ENCODE results near the gene ASIC2. TPM values are rescaled to one million over a fixed set of nuclear protein-coding genes. Genes with fewer than 3 reads are reported as not detected.

The ASIC2 gene
- total and polyA plus RNA-seq, 12 donors: not detected

DNA sequence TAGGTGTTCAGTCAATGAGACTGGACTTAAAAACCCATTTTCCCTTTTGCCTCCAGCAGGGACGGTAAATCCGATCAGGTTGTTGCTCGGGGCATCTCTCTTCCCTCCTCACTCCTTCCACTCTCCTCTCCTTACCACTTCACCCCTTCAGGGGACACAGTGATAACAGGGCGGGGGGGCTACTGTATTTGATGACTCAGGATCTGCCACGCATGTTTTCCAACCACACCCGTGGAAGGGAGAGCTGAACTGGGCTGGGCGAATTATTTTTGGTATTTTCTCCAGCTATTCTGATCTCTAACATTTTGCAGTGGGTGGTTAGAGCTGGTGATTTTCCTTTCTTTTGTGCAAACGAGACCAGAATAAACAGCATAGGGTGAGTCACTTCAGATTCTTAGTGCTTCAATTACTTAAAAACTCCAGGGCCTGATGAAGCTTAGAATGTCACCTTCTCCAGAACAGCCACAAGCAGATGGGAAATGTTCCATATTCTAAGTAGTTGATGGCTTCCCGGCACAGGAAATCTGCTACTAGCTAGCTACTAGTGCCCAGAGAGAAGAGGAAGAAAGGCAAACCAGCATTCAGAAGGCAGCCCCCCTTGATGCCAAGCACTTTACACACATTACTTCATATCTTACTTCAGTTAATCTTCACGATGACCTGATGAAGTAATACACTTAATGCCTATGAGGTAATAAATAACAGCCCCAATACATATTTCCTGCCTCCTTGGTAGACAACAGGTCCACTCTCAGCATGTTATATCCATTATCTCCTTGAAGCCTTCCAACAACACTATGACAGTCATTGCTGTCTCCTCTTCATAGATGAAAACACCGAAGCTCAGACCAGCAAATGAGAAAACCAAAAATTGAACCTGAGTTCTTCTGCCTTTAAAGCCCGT is 74.1 kb downstream of the ASIC2 start:
- Histone ChIP-seq H3K27me3 (peaks cover 0 to 53% (median 21%) of the 10 kb centered on the region in 7 donors), H3K9me3 (no peaks in the 10 kb centered on the region), H3K4me1 (no peaks in the 10 kb centered on the region), H3K27ac (no peak overlapping the region), H3K36me3 (no peaks in the 10 kb centered on the region), H3K4me3 (no peak overlapping the region)
- intact Hi-C loops (cut with DNase I): no loop called here
- 59 to 64% methylated on average over 12 of the region's 12 CpGs for WGBS, 2 donors
- DNase-seq (no peak), ATAC-seq (no peak)
- TF ChIP-seq, protein P1, sequence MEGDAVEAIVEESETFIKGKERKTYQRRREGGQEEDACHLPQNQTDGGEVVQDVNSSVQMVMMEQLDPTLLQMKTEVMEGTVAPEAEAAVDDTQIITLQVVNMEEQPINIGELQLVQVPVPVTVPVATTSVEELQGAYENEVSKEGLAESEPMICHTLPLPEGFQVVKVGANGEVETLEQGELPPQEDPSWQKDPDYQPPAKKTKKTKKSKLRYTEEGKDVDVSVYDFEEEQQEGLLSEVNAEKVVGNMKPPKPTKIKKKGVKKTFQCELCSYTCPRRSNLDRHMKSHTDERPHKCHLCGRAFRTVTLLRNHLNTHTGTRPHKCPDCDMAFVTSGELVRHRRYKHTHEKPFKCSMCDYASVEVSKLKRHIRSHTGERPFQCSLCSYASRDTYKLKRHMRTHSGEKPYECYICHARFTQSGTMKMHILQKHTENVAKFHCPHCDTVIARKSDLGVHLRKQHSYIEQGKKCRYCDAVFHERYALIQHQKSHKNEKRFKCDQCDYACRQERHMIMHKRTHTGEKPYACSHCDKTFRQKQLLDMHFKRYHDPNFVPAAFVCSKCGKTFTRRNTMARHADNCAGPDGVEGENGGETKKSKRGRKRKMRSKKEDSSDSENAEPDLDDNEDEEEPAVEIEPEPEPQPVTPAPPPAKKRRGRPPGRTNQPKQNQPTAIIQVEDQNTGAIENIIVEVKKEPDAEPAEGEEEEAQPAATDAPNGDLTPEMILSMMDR (IDR thresholded peaks at IDR 0.05): no peak

GRCh38 chr17:33217891-33218290 is 75.2 kb downstream of the ASIC2 start:
- ATAC-seq (no peak), DNase-seq (no peak)
- intact Hi-C loops (cut with DNase I): no loop called here
- Histone ChIP-seq H3K4me1 (no peaks in the 10 kb centered on the region), H3K9me3 (no peaks in the 10 kb centered on the region), H3K27me3 (peaks cover 0 to 56% (median 21%) of the 10 kb centered on the region in 7 donors), H3K4me3 (no peak overlapping the region), H3K36me3 (no peaks in the 10 kb centered on the region), H3K27ac (no peak overlapping the region)
- TF ChIP-seq, protein P1 (IDR thresholded peaks at IDR 0.05): no peak
- 68 to 73% methylated on average over 9 of the region's 9 CpGs for WGBS, 2 donors

DNA sequence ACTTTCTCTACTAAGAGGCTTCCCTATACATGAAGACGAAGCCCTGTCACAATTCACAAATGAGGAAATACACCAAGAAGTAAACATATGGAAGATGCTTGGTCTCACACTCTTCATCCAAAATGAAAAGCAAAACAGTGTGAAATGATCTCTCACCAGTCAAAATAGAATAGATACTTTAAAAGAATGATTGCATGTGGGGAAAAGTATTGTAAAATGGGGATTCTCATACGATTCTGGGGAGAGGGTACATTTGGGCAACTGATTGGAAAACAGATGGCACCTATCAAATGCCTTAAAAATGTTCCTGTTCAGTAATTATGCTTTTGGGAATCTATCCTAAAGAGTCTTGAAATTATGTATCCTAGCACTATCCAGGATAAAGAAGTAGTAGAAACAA is 78.1 kb downstream of the ASIC2 start:
- TF ChIP-seq, protein P1 (IDR thresholded peaks at IDR 0.05): no peak
- no peak for DNase-seq
- H3K4me3 ChIP-seq: no peak overlapping the region
- peaks cover 0 to 62% (median 34%) of the 10 kb centered on the region in 7 donors for H3K27me3 ChIP-seq
- intact Hi-C loops (cut with DNase I): no loop called here
- no peak for ATAC-seq
- WGBS, 2 donors: 68 to 74% methylated on average over 2 of the region's 2 CpGs
- no peaks in the 10 kb centered on the region for H3K36me3 ChIP-seq
- peaks cover 0 to 7% (median 0%) of the 10 kb centered on the region in 11 donors for H3K9me3 ChIP-seq
- no peak overlapping the region for H3K27ac ChIP-seq
- H3K4me1 ChIP-seq: no peaks in the 10 kb centered on the region

DNA sequence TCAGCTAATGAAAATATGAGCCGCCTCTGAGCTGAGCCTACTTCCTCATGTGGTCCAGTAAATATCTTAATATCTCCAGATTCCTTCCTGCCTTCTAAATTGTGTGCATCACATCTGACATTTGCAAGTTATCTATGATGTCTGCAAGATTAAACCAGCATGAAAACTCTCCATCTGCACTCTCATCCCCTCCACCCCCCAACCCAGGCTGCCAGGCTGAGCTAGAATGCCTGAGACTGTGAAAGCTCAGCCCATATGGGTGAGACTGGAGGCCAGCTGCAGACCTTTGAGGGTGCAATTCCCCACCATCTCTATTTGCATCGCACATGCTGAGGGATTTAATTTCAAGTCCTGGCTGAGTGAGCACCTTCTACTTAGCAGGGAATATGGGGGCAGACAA is 82.8 kb downstream of the ASIC2 start:
- Histone ChIP-seq H3K27me3 (peaks cover 0 to 41% (median 23%) of the 10 kb centered on the region in 7 donors), H3K9me3 (peaks cover 0 to 7% (median 0%) of the 10 kb centered on the region in 11 donors), H3K4me3 (no peak overlapping the region), H3K4me1 (no peaks in the 10 kb centered on the region), H3K36me3 (no peaks in the 10 kb centered on the region), H3K27ac (no peak overlapping the region)
- intact Hi-C loops (cut with DNase I): no loop called here
- WGBS, 2 donors: 73 to 84% methylated on average over 2 of the region's 2 CpGs
- ATAC-seq (no peak), DNase-seq (no peak)
- TF ChIP-seq, protein P1 (IDR thresholded peaks at IDR 0.05): no peak
